HepG2 (cell line): ENCODE data around the gene HMGN4. TPM values are rescaled to one million over a fixed set of nuclear protein-coding genes. Genes with fewer than 3 reads are reported as not detected.

Experiments
- FUBP1 ChIP-seq: sonication (generic); formaldehyde crosslinking; IDR thresholded peaks from 2 replicates; pipeline ENCODE4 v1.5.1; 2020; ENCODE audit warnings: missing genetic modification reagents, mild to moderate bottlenecking, borderline replicate concordance
- ISL2 ChIP-seq: sonication (generic); formaldehyde crosslinking; IDR thresholded peaks from 2 replicates; pipeline ENCODE4 v1.5.0; 2020; ENCODE audit warnings: missing genetic modification reagents
- NFIB ChIP-seq: sonication (generic); formaldehyde crosslinking; IDR thresholded peaks from 2 replicates; pipeline ENCODE4 v1.9.0; 2021; ENCODE audit warnings: missing genetic modification reagents, mild to moderate bottlenecking, borderline replicate concordance
- PAWR ChIP-seq: sonication (generic); formaldehyde crosslinking; IDR thresholded peaks from 2 replicates; pipeline ENCODE4 v1.4.0; 2020; ENCODE audit warnings: missing genetic modification reagents, mild to moderate bottlenecking, borderline replicate concordance
- POLR2AphosphoS2 ChIP-seq: IDR thresholded peaks from 2 replicates; pipeline ENCODE4 v1.6.1; 2011; ENCODE audit warnings: low read depth, low read length, improper control_type of control experiment
- ZBTB10 ChIP-seq: sonication (generic); formaldehyde crosslinking; IDR thresholded peaks from 2 replicates; pipeline ENCODE4 v1.4.0; 2020; ENCODE audit warnings: missing genetic modification reagents, borderline replicate concordance
- ZBTB3 ChIP-seq: sonication (generic); formaldehyde crosslinking; IDR thresholded peaks from 2 replicates; pipeline ENCODE4 v1.4.0; 2020; ENCODE audit warnings: low read depth, mild to moderate bottlenecking, moderate library complexity, missing genetic modification reagents, borderline replicate concordance
- ZBTB8A ChIP-seq: sonication (generic); formaldehyde crosslinking; IDR thresholded peaks from 2 replicates; pipeline ENCODE4 v1.4.0; 2020; ENCODE audit warnings: mild to moderate bottlenecking, low read depth, missing genetic modification reagents, borderline replicate concordance
- ZFYVE20 ChIP-seq: sonication (generic); formaldehyde crosslinking; IDR thresholded peaks from 2 replicates; pipeline ENCODE4 v1.8.0; 2023; ENCODE audit warnings: low read depth, mild to moderate bottlenecking, moderate library complexity, missing genetic modification reagents, borderline replicate concordance
- ZMAT3 ChIP-seq: sonication (generic); formaldehyde crosslinking; conservative IDR thresholded peaks from 2 replicates; pipeline ENCODE4 v1.7.0; 2021; ENCODE audit warnings: missing genetic modification reagents
- ZNF124 ChIP-seq: sonication (generic); formaldehyde crosslinking; IDR thresholded peaks from 2 replicates; pipeline ENCODE4 v1.4.0; 2020; ENCODE audit warnings: missing genetic modification reagents
- ZNF136 ChIP-seq: sonication (generic); formaldehyde crosslinking; IDR thresholded peaks from 2 replicates; pipeline ENCODE4 v1.8.1; 2022; ENCODE audit warnings: low read depth, mild to moderate bottlenecking, moderate library complexity, missing genetic modification reagents
- ZNF333 ChIP-seq: sonication (generic); formaldehyde crosslinking; IDR thresholded peaks from 2 replicates; pipeline ENCODE4 v1.4.0; 2020; ENCODE audit warnings: mild to moderate bottlenecking, missing genetic modification reagents, borderline replicate concordance
- ZNF468 ChIP-seq: sonication (generic); formaldehyde crosslinking; IDR thresholded peaks from 2 replicates; pipeline ENCODE4 v1.8.0; 2022; ENCODE audit warnings: mild to moderate bottlenecking, moderate library complexity, missing genetic modification reagents
- ZNF550 ChIP-seq: sonication (generic); formaldehyde crosslinking; IDR thresholded peaks from 2 replicates; pipeline ENCODE4 v1.4.0; 2020; ENCODE audit warnings: mild to moderate bottlenecking, missing genetic modification reagents, borderline replicate concordance
- ZNF567 ChIP-seq: sonication (generic); formaldehyde crosslinking; IDR thresholded peaks from 2 replicates; pipeline ENCODE4 v1.8.1; 2023; ENCODE audit warnings: mild to moderate bottlenecking, missing genetic modification reagents, borderline replicate concordance
- ZNF883 ChIP-seq: sonication (generic); formaldehyde crosslinking; IDR thresholded peaks from 2 replicates; pipeline ENCODE4 v1.5.1; 2020; ENCODE audit warnings: mild to moderate bottlenecking, missing genetic modification reagents; ENCODE audit errors: not compliant biosample characterization
- ZSCAN20 ChIP-seq: sonication (generic); formaldehyde crosslinking; IDR thresholded peaks from 2 replicates; pipeline ENCODE4 v1.4.0; 2020; ENCODE audit warnings: missing genetic modification reagents, mild to moderate bottlenecking, borderline replicate concordance
- polyA plus RNA-seq, 8 experiments: library from polyadenylated mRNA; depleted of rRNA in 3 of 8; stranded (reverse) in 7 of 8; unstranded in 1 of 8; fragments of >200 nt; fragmentation: Illumina TruSeq in 4 of 8; extraction: Trizol in 4 of 8; gene quantifications; 2 replicates each; pipeline versions ENCODE4 v1.2.1 to v1.2.3, GENCODE V29; 2011 to 2016; ENCODE audit warnings: low read depth in 4 of 8, missing spikeins in 1 of 8, mixed read lengths in 1 of 8; ENCODE audit not compliant: insufficient read depth in 1 of 8
- total RNA-seq, 5 experiments: library from RNA; depleted of rRNA; stranded (reverse); fragments of >200 nt; fragmentation: Illumina TruSeq; extraction: Trizol; gene quantifications; 2 replicates each; pipeline ENCODE4 v1.2.3, GENCODE V29; 2016; ENCODE audit warnings: low read depth in 1 of 5
- TF ChIP-seq, protein P1 (sequence below): sonication (generic); formaldehyde crosslinking; IDR thresholded peaks from 2 replicates; pipeline ENCODE4 v1.4.0; 2020; ENCODE audit warnings: missing genetic modification reagents, borderline replicate concordance
- TF ChIP-seq, protein P2 (sequence below): sonication (generic); formaldehyde crosslinking; IDR thresholded peaks from 2 replicates; pipeline ENCODE4 v1.5.0; 2020; ENCODE audit warnings: mild to moderate bottlenecking, missing genetic modification reagents

The HMGN4 gene
- total and polyA plus RNA-seq, 2 of the 13 experiments (the other 11 are each of a cell fraction or from before 2014, with no cell fraction given): 39.9 to 52.1 TPM

DNA sequence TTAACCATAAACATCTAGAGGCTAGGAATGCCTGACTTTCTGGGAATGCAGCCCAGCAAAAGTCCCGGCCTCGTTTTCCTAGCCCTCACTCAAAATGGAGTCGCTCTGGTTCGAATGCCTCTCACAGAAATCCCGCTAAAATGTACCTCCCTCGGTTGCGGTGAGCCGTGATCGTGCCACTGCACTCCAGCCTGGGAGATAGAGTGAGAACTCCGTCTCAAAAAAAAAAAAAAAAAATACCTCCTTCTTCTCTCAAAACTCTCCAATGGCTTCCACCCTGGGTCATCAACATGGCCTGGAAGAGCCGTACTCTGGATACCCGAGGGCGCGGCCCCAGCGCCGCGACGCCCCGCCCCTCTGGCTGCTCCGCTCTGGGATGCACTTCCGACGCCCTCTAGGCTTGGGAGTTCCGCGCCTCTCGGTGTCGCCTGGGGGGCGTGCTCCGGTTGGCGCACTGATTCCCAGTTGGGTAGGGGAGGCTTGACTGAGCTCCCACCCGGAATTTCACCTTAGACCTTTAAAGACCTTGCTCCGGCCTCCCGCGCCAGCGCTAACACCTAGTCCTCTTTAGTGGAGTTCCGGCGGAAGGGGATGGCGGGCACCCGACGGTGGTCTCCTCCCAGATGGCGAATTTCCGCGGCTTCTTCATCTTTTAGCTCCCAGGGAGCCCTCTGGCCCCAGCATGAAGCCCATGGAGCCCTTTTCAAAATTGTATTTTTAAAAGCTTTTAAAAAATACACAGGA is 12.3 kb downstream of the HMGN4 start (continued):
- TF ChIP-seq, protein P1, sequence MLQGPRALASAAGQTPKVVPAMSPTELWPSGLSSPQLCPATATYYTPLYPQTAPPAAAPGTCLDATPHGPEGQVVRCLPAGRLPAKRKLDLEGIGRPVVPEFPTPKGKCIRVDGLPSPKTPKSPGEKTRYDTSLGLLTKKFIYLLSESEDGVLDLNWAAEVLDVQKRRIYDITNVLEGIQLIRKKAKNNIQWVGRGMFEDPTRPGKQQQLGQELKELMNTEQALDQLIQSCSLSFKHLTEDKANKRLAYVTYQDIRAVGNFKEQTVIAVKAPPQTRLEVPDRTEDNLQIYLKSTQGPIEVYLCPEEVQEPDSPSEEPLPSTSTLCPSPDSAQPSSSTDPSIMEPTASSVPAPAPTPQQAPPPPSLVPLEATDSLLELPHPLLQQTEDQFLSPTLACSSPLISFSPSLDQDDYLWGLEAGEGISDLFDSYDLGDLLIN: peak; percentile 89; the same call in 1 of the 2 replicates
- TF ChIP-seq ZNF550 (CRISPR knock-in tag) (no peak; the same call in 1 of the 2 replicates), ZNF136 (CRISPR knock-in tag) (no peak; the same call in 1 of the 2 replicates), ZBTB3 (CRISPR knock-in tag) (no peak), NFIB (no peak), ZNF567 (CRISPR knock-in tag) (no peak), ISL2 (CRISPR knock-in tag) (no peak), ZSCAN20 (CRISPR knock-in tag) (peak; percentile 56; the same call in 1 of the 2 replicates), ZBTB8A (CRISPR knock-in tag) (peak; percentile 38; the same call in 1 of the 2 replicates), ZNF333 (no peak), ZMAT3 (CRISPR knock-in tag) (peak; percentile 48; the same call in 1 of the 2 replicates), ZNF468 (CRISPR knock-in tag) (no peak), POLR2AphosphoS2 (no peak), PAWR (CRISPR knock-in tag) (no peak), ZFYVE20 (CRISPR knock-in tag) (no peak), ZNF883 (CRISPR knock-in tag) (peak; percentile 47), ZBTB10 (no peak), ZNF124 (CRISPR knock-in tag) (peak; percentile 36; the same call in 1 of the 2 replicates), FUBP1 (CRISPR knock-in tag) (no peak)
- TF ChIP-seq, protein P2, sequence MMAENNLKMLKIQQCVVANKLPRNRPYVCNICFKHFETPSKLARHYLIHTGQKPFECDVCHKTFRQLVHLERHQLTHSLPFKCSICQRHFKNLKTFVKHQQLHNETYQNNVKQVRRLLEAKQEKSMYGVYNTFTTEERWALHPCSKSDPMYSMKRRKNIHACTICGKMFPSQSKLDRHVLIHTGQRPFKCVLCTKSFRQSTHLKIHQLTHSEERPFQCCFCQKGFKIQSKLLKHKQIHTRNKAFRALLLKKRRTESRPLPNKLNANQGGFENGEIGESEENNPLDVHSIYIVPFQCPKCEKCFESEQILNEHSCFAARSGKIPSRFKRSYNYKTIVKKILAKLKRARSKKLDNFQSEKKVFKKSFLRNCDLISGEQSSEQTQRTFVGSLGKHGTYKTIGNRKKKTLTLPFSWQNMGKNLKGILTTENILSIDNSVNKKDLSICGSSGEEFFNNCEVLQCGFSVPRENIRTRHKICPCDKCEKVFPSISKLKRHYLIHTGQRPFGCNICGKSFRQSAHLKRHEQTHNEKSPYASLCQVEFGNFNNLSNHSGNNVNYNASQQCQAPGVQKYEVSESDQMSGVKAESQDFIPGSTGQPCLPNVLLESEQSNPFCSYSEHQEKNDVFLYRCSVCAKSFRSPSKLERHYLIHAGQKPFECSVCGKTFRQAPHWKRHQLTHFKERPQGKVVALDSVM (CRISPR knock-in tag): no peak
